ENCODE data around the gene OGFOD3. TPM values are rescaled to one million over a fixed set of nuclear protein-coding genes. Genes with fewer than 3 reads are reported as not detected.
"Not testable (repeated sequence)": the region's sequence is repeated elsewhere in the genome, so short reads cannot be mapped to it uniquely, and the experiment has no call there.

Gene OGFOD3
- total RNA-seq, 2 experiments from 2014 or later: 31.1 to 32.9 TPM

GRCh38 chr17:82386881-82387704, 31.3 kb downstream of the OGFOD3 start:
- CTCF ChIA-PET: no interaction called here
- H3K4me1 Mint-ChIP-seq (ENCODE audit: low read depth): peaks cover 6% of the 10 kb centered on the region
- no peak for DNase-seq
- no peaks in the 10 kb centered on the region for H3K9me3 Mint-ChIP-seq
- H3K27me3 Mint-ChIP-seq (ENCODE audit: low read depth): no peaks in the 10 kb centered on the region
- intact Hi-C loops (cut with micrococcal nuclease): no loop called here
- H3K4me3 Mint-ChIP-seq: no peak overlapping the region
- H3K27ac Mint-ChIP-seq: no peak overlapping the region
- H3K36me3 Mint-ChIP-seq (ENCODE audit: low read depth): no peaks in the 10 kb centered on the region

GRCh38 chr17:82386255-82386831, 32.0 kb downstream of the OGFOD3 start:
- intact Hi-C loops (cut with micrococcal nuclease): no loop called here
- peaks cover 6% of the 10 kb centered on the region for H3K4me1 Mint-ChIP-seq (ENCODE audit: low read depth)
- no peak overlapping the region for H3K27ac Mint-ChIP-seq
- no peak for DNase-seq
- no peaks in the 10 kb centered on the region for H3K36me3 Mint-ChIP-seq (ENCODE audit: low read depth)
- H3K4me3 Mint-ChIP-seq: no peak overlapping the region
- H3K27me3 Mint-ChIP-seq (ENCODE audit: low read depth): peaks cover 3% of the 10 kb centered on the region
- no peaks in the 10 kb centered on the region for H3K9me3 Mint-ChIP-seq
- CTCF ChIA-PET: no interaction called here

- intact Hi-C loops (cut with micrococcal nuclease): no loop called here
- CTCF ChIA-PET: no interaction called here
These were observed 32.7 kb downstream of the OGFOD3 start for GRCh38 chr17:82385559-82386254.

GRCh38 chr17:82384730-82385481, 33.5 kb downstream of the OGFOD3 start:
- H3K9me3 Mint-ChIP-seq: no peaks in the 10 kb centered on the region
- H3K36me3 Mint-ChIP-seq (ENCODE audit: low read depth): no peaks in the 10 kb centered on the region
- intact Hi-C loops (cut with micrococcal nuclease): no loop called here
- CTCF ChIA-PET: no interaction called here
- peaks cover 10% of the 10 kb centered on the region for H3K27me3 Mint-ChIP-seq (ENCODE audit: low read depth)
- no peak overlapping the region for H3K27ac Mint-ChIP-seq
- DNase-seq: no peak
- H3K4me1 Mint-ChIP-seq (ENCODE audit: low read depth): peaks cover 7% of the 10 kb centered on the region
- no peak overlapping the region for H3K4me3 Mint-ChIP-seq

More at GRCh38 chr17:82385559-82386254, 32.7 kb downstream of the OGFOD3 start:
- Mint-ChIP-seq H3K27me3 (ENCODE audit: low read depth) (peaks cover 7% of the 10 kb centered on the region), H3K4me3 (no peak overlapping the region), H3K9me3 (no peaks in the 10 kb centered on the region), H3K27ac (no peak overlapping the region), H3K4me1 (ENCODE audit: low read depth) (peaks cover 6% of the 10 kb centered on the region), H3K36me3 (ENCODE audit: low read depth) (no peaks in the 10 kb centered on the region)
- no peak for DNase-seq

GRCh38 chr17:82384051-82384729, 34.2 kb downstream of the OGFOD3 start:
- H3K4me1 Mint-ChIP-seq (ENCODE audit: low read depth): peaks cover 8% of the 10 kb centered on the region
- CTCF ChIA-PET: interaction anchor here (0.6 kb wide), 1 partner anchor 418 kb away, joined by 4 read pairs; no protein-coding TSS in a partner anchor
- H3K4me3 Mint-ChIP-seq: no peak overlapping the region
- H3K27me3 Mint-ChIP-seq (ENCODE audit: low read depth): peaks cover 13% of the 10 kb centered on the region
- no peak for DNase-seq
- H3K27ac Mint-ChIP-seq: no peak overlapping the region
- H3K36me3 Mint-ChIP-seq (ENCODE audit: low read depth): no peaks in the 10 kb centered on the region
- intact Hi-C loops (cut with micrococcal nuclease): no loop called here
- no peaks in the 10 kb centered on the region for H3K9me3 Mint-ChIP-seq

- Mint-ChIP-seq H3K4me3 (no peak overlapping the region), H3K27me3 (ENCODE audit: low read depth) (peaks cover 16% of the 10 kb centered on the region), H3K9me3 (no peaks in the 10 kb centered on the region), H3K27ac (no peak overlapping the region), H3K4me1 (ENCODE audit: low read depth) (peaks cover 8% of the 10 kb centered on the region), H3K36me3 (ENCODE audit: low read depth) (no peaks in the 10 kb centered on the region)
- CTCF ChIA-PET: no interaction called here
- no peak for DNase-seq
- intact Hi-C loops (cut with micrococcal nuclease): no loop called here
These were observed 35.0 kb downstream of the OGFOD3 start for GRCh38 chr17:82383411-82383810.

- CTCF ChIA-PET: no interaction called here
- Mint-ChIP-seq H3K36me3 (ENCODE audit: low read depth) (no peaks in the 10 kb centered on the region), H3K4me3 (no peak overlapping the region), H3K27me3 (ENCODE audit: low read depth) (peaks cover 16% of the 10 kb centered on the region), H3K4me1 (ENCODE audit: low read depth) (peaks cover 8% of the 10 kb centered on the region), H3K27ac (no peak overlapping the region), H3K9me3 (no peaks in the 10 kb centered on the region)
- intact Hi-C loops (cut with micrococcal nuclease): no loop called here
- DNase-seq: no peak
These were observed 35.5 kb downstream of the OGFOD3 start for GRCh38 chr17:82382933-82383255.

GRCh38 chr17:82382220-82382932, 36.0 kb downstream of the OGFOD3 start:
- H3K9me3 Mint-ChIP-seq; H3K27ac Mint-ChIP-seq; H3K4me3 Mint-ChIP-seq; DNase-seq; CTCF ChIA-PET; intact Hi-C loops (cut with micrococcal nuclease); H3K4me1 Mint-ChIP-seq (ENCODE audit: low read depth); H3K36me3 Mint-ChIP-seq (ENCODE audit: low read depth): not testable (repeated sequence)
- peaks cover 16% of the 10 kb centered on the region for H3K27me3 Mint-ChIP-seq (ENCODE audit: low read depth)

- DNase-seq; CTCF ChIA-PET; H3K9me3 Mint-ChIP-seq; H3K27ac Mint-ChIP-seq; H3K4me3 Mint-ChIP-seq; intact Hi-C loops (cut with micrococcal nuclease); H3K4me1 Mint-ChIP-seq (ENCODE audit: low read depth); H3K36me3 Mint-ChIP-seq (ENCODE audit: low read depth): not testable (repeated sequence)
- H3K27me3 Mint-ChIP-seq (ENCODE audit: low read depth): peaks cover 16% of the 10 kb centered on the region
These were observed 36.7 kb downstream of the OGFOD3 start for GRCh38 chr17:82381703-82382009.

GRCh38 chr17:82380860-82381702, 37.3 kb downstream of the OGFOD3 start:
- Mint-ChIP-seq H3K27ac (no peak overlapping the region), H3K27me3 (ENCODE audit: low read depth) (peaks cover 20% of the 10 kb centered on the region), H3K4me3 (no peak overlapping the region), H3K36me3 (ENCODE audit: low read depth) (no peaks in the 10 kb centered on the region), H3K9me3 (no peaks in the 10 kb centered on the region), H3K4me1 (ENCODE audit: low read depth) (peaks cover 2% of the 10 kb centered on the region)
- intact Hi-C loops (cut with micrococcal nuclease): no loop called here
- CTCF ChIA-PET: interaction anchor here (0.7 kb wide), 1 partner anchor 453 kb away, joined by 3 read pairs; no protein-coding TSS in a partner anchor
- no peak for DNase-seq

GRCh38 chr17:82378741-82379021, 39.7 kb downstream of the OGFOD3 start:
- peaks cover 28% of the 10 kb centered on the region for H3K27me3 Mint-ChIP-seq (ENCODE audit: low read depth)
- intact Hi-C loops (cut with micrococcal nuclease): no loop called here
- H3K9me3 Mint-ChIP-seq: no peaks in the 10 kb centered on the region
- H3K4me3 Mint-ChIP-seq: no peak overlapping the region
- H3K27ac Mint-ChIP-seq: no peak overlapping the region
- CTCF ChIA-PET: interaction anchor here (1.3 kb wide), 1 partner anchor 35 kb away, joined by 5 read pairs; no protein-coding TSS in a partner anchor
- DNase-seq: no peak
- no peaks in the 10 kb centered on the region for H3K36me3 Mint-ChIP-seq (ENCODE audit: low read depth)
- peaks cover 2% of the 10 kb centered on the region for H3K4me1 Mint-ChIP-seq (ENCODE audit: low read depth)

Measured in activated naive CD4-positive, alpha-beta T cell treated with anti-CD3 and anti-CD28 coated beads for 36 hours (primary cell).